Suppressor macrophage treated with lipopolysaccharide for 1 hour (primary cell): ENCODE data around the gene SNTG2.
A peak's percentile ranks its signal among the peaks of the same experiment; 100 is the strongest.

Experiments used
- DNase-seq, 3 donors: peaks; one replicate each; pipeline ENCODE4 v3.0.0-alpha.2; 2020 to 2022

The SNTG2 gene

DNA sequence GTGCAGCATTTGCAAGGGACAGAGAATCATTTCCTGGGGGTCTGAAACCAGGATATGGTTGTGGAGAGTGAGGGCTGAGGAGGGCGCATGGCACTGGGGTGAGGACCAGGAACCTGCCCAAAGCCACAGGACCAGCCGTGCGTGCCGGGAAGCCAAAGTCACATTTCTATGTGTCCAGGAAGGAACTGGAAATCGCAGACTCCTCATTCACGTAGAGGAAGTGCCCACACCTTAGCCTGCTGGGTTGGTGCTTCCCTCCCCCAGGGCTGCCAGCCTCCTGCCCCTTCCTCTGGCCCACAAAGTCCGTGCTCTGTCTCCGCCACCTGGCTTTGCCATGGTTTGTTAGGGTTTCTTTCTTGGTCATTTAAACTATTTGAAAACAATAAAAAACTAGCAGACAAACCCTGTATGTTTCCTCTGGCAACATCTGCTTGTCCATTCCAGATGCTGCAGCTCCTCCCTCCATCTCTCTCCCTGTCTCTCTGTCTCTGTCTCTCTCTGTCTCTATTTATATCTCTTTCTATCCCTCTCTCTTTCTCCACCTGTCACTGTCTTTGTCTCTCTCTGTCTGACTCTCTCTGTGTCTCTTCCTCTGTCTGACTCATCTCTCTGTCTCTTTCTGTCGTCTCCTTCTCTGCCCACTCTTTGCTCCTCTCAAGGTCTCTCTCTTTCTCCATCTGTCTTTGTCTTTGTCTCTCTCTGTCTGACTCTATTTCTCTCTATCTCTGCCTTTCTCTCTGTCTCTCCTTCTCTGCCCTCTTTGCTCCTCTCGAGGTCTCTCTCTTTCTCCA, 299.4 kb downstream of the SNTG2 start:
- DNase-seq = no peak

DNA sequence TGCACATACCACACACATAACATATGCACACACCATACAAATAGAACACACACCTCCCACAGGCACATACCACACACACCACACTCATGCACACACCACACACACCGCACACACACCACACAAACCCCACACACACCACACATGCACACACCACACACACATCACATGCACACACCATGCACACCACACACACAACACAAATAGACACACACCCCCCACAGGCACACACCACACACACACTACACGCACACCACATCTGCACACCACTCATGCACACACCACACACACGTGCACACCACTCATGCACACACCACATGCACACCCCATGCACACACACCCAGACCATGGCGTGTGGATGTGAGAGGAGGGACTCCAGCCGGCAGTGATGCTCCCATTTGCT, 300.9 kb downstream of the SNTG2 start:
- no peak for DNase-seq

DNA sequence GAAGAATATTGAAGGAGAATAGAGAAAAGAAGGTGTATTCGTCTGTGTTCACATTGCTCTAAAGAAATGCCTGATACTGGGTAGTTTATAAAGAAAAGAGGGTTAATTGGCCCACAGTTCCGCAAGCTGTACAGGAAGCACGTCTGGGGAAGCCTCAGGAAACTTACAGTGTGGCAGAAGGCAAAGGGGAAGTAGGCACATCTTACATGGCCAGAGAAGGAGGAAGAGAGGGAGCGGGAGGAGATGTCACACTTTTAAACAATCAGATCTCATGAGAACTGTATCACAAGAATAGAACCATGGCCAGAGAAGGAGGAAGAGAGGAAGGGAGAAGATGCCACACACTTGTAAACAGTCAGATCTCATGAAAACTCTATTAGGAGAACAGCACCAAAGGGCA, 303.0 kb downstream of the SNTG2 start:
- peak in 2 of 3 donors; percentile 12 to 19 for DNase-seq

GRCh38 chr2:1254662-1255343, 304.2 kb downstream of the SNTG2 start:
- no peak for DNase-seq

DNA sequence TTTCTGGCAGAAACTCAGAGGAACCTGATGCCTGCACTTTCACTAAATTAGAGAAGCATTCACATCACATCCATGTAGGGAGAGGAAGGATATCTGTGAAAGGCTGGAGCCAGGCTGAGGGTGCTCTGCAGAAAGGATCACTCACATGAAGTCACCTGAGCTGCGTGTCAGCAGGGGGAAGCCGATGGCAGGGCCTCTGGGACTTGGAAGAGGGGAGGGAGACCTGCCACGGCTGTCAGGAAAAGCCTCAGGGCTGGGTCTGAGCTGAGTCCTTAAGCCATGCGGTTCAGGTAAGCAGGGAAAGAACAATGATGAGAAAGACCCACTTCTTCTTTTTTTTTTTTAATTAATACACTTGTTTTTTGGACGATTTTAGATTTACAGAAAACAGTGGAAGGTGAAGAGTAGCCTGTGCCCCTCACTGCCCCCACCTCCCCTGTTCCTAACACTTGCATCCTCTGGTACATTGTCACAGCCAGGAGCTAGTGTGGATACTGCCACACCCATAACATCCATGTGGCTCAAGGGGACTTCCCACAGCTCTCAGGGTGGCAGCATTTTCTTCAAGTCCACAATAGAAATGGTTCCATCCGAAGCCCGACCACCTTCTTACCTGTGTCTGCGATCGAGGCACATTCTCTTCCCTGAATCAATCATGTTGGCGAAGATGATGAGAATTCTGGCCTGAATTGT, 306.1 kb downstream of the SNTG2 start:
- no peak for DNase-seq

- no peak for DNase-seq
These were observed 306.7 kb downstream of the SNTG2 start for GRCh38 chr2:1257334-1257733.

DNA sequence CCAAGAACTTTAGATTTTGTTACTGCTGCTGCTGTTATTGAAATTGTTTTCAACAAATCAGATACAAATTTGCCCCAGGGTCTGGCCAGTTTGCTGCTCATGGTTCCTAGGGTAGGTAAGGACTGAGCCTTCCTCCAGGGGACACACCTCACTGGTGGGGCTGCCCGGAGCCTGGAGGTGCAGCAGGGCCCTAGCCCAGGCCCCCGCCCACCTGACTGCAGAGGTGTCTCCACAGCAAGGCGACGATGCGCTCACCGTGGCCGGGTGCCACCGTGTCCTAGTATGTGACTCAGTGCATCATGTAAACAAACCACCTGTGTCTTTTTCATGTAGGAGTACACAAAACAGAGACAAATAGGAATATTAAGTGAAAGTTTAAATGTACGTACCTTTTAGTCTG, 309.1 kb downstream of the SNTG2 start:
- DNase-seq = no peak

DNA sequence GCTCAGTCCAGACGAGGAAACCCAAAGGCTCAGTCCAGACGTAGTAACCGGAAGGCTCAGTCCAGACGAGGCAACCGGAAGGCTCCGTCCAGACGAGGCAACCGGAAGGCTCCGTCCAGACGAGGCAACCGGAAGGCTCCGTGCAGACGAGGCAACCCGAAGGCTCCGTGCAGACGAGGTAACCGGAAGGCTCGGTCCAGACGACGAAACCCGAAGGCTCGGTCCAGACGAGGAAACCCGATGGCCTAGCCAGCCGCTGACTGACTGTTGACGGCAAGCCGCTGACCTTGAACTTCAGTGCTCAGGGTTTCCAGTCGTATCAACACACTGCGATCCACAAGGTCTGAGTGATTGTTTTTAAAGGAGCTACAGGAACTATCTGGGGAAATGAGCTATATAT, 312.0 kb downstream of the SNTG2 start:
- DNase-seq = no peak

DNA sequence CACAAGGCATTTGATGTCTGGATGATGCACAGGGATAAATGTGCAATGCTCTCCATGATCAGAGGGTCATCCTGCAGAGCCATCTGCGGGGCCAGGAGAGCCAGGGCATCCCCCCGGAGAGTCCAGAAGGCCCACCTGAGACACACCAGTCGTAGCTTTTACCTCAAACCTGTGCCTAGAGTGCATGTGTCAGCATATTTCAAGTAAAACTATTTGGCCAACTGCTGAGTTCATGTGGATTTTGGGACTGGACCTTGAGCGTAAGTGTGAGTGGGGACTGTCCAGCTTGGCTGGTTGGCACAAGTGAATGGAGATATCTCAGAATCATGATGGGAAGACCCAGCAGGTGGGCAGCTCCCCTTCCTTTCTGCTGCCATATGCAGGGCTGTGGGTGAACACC, 314.8 kb downstream of the SNTG2 start:
- no peak for DNase-seq

- no peak for DNase-seq
These were observed 315.7 kb downstream of the SNTG2 start for GRCh38 chr2:1266351-1266750.

DNA sequence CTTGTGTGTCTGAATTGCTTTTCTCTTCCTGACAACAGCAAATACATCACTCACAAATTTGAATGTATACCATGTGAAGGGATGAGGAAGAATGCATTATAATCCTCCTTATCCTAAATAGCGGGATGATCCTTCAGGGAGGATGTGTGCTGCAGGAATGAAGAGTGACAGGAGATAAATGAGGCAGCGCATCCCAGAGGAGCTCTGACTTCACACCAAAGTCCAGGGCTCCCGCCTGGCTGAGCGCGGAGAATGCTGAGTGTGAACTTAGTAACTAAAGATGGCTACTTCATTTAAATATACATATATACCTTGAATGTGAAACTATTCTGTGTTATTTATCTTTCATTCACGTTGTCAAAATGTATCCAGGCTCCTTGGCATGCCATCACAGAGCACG, 317.4 kb downstream of the SNTG2 start:
- no peak for DNase-seq

- DNase-seq = no peak
These were observed 319.2 kb downstream of the SNTG2 start for GRCh38 chr2:1269812-1270211.

GRCh38 chr2:1272835-1273234, 322.2 kb downstream of the SNTG2 start:
- DNase-seq = no peak

- DNase-seq = no peak
These were observed 327.0 kb downstream of the SNTG2 start for GRCh38 chr2:1277634-1278033.

GRCh38 chr2:1278125-1278524, 327.5 kb downstream of the SNTG2 start:
- no peak for DNase-seq

DNA sequence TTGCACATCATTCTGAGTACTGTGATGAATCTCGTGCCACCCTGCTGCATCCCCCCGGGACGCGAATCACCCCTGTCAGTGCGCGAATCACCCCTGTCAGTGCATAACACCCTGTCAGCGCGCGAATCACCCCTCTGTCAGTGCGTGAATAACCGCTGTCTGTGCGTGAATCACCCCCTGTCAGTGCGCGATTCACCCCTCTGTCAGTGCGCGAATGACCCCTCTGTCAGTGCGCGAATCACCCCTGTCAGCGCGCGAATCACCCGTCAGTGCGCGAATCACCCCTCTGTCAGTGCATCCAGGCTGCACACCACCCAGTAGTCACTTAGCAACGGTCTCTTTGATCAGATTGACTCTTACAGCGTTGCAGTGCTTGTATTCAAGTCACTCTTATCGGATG, 328.2 kb downstream of the SNTG2 start:
- no peak for DNase-seq

GRCh38 chr2:1282552-1282951, 331.9 kb downstream of the SNTG2 start:
- no peak for DNase-seq

- no peak for DNase-seq
These were observed 332.6 kb downstream of the SNTG2 start for GRCh38 chr2:1283020-1283801.

- no peak for DNase-seq
These were observed 333.2 kb downstream of the SNTG2 start for GRCh38 chr2:1283871-1284270.

DNA sequence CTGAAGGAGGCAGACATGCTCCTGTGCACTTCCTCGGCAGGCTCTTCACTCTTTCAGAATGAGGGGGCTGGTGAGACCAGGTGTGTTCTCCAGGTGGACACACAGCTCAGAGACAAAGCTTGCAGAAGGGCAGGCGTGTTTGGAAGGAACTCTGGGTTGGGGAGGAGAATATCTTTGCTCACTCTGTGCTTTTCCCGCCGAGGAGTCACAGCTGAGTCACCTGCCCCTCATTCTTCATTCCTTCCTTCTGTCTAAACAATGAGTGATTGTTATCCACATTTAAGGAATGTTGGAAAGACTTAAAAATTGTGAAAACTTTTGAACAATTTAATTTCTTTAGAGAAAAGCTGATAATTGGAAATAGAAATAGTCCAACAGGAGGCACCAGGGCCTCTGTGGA, 336.3 kb downstream of the SNTG2 start:
- no peak for DNase-seq

- no peak for DNase-seq
These were observed 336.8 kb downstream of the SNTG2 start for GRCh38 chr2:1287427-1287826.

DNA sequence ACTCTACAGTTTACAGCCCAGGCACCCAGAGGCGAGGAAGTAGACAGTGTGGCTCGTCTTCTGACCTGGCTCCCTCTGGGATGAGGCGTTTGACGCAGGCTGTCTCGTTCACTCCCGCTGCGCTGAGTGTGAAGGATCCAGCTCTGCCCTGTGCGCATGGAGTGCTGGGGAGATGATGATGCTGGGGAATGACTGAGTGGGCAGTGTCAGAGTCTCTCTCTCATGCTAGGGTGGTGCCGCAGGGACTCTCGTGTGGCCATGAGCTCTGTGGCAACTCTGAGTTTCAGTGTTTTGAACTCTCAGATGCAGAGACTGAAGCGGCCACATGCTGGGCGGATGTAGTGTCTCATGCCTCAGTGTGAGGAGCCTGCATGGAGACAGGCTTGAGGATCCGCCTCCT, 344.3 kb downstream of the SNTG2 start:
- DNase-seq = no peak

- no peak for DNase-seq
These were observed 345.1 kb downstream of the SNTG2 start for GRCh38 chr2:1295740-1296139.
